Natural killer cell treated with Interleukin-12 subunit alpha and Interleukin-12 subunit beta and Interleukin-15 and Interleukin-18, amount 100 ng/mL, for 72 hours (primary cell): Measurements from ENCODE around the gene ADAMTS6. TPM values are rescaled to one million over a fixed set of nuclear protein-coding genes. Genes with fewer than 3 reads are reported as not detected.

Source experiments
- ATAC-seq, 2 donors: fragments of 150-1000 bp; cut with Tn5 transposase in 1 of 2; sonication (Bioruptor Pico), chemical (Tn5 transposase) in 1 of 2; 2 replicates each; pipeline ENCODE4 v1.10.0; 2021
- DNase-seq: peaks from one replicate; pipeline ENCODE4 v3.0.0; 2022; ENCODE audit warnings: low spot score
- H3K27ac Mint-ChIP-seq, 2 donors: 1 replicate in 1 of 2; 2 replicates in 1 of 2; pipeline ENCODE4 v1.8.0; 2022; ENCODE audit warnings: mixed read lengths in 2 of 2, mild to moderate bottlenecking in 1 of 2, moderate library complexity in 1 of 2
- H3K27me3 Mint-ChIP-seq, 2 donors: 1 replicate in 1 of 2; 2 replicates in 1 of 2; pipeline ENCODE4 v1.8.0; 2022; ENCODE audit warnings: mixed read lengths in 2 of 2
- H3K36me3 Mint-ChIP-seq: one replicate; pipeline ENCODE4 v1.8.0; 2022; ENCODE audit warnings: mixed read lengths
- H3K4me1 Mint-ChIP-seq, 2 donors: 1 replicate in 1 of 2; 2 replicates in 1 of 2; pipeline ENCODE4 v1.8.0; 2022; ENCODE audit warnings: low read depth in 2 of 2, mixed read lengths in 2 of 2, mild to moderate bottlenecking in 1 of 2
- H3K4me3 Mint-ChIP-seq: one replicate; pipeline ENCODE4 v1.8.0; 2022; ENCODE audit warnings: mixed read lengths
- H3K9me3 Mint-ChIP-seq: 2 replicates; pipeline ENCODE4 v1.8.0; 2022; ENCODE audit warnings: mixed read lengths
- total RNA-seq, 2 donors: library from RNA; stranded (reverse); gene quantifications; one replicate each; pipeline ENCODE4 v1.2.3, GENCODE V29; 2022

The ADAMTS6 gene
- total RNA-seq, 2 donors from 2014 or later: 0.10 to 1.2 TPM

GRCh38 chr5:65144136-65144871, 337.4 kb downstream of the ADAMTS6 start:
- H3K36me3 Mint-ChIP-seq: no peaks in the 10 kb centered on the region
- no peaks in the 10 kb centered on the region for H3K4me1 Mint-ChIP-seq
- no peaks in the 10 kb centered on the region for H3K9me3 Mint-ChIP-seq
- no peak overlapping the region for H3K27ac Mint-ChIP-seq
- peaks cover 5 to 7% of the 10 kb centered on the region in 2 donors for H3K27me3 Mint-ChIP-seq
- DNase-seq (no peak), ATAC-seq (no peak)
- H3K4me3 Mint-ChIP-seq: no peak overlapping the region

- Mint-ChIP-seq H3K27ac (no peak overlapping the region), H3K4me1 (no peaks in the 10 kb centered on the region), H3K36me3 (no peaks in the 10 kb centered on the region), H3K9me3 (no peaks in the 10 kb centered on the region), H3K4me3 (no peak overlapping the region), H3K27me3 (peaks cover 7% of the 10 kb centered on the region in 2 donors)
- ATAC-seq (no peak), DNase-seq (no peak)
Measured at GRCh38 chr5:65142511-65143011, 339.2 kb downstream of the ADAMTS6 start.

- ATAC-seq (no peak), DNase-seq (no peak)
- H3K27ac Mint-ChIP-seq: no peak overlapping the region
- H3K27me3 Mint-ChIP-seq: peaks cover 7% of the 10 kb centered on the region in 2 donors
- no peaks in the 10 kb centered on the region for H3K4me1 Mint-ChIP-seq
- no peaks in the 10 kb centered on the region for H3K36me3 Mint-ChIP-seq
- no peak overlapping the region for H3K4me3 Mint-ChIP-seq
- no peaks in the 10 kb centered on the region for H3K9me3 Mint-ChIP-seq
Measured at GRCh38 chr5:65142016-65142415, 339.7 kb downstream of the ADAMTS6 start.

- Mint-ChIP-seq H3K9me3 (no peaks in the 10 kb centered on the region), H3K4me3 (no peak overlapping the region), H3K4me1 (no peaks in the 10 kb centered on the region), H3K27me3 (peaks cover 7% of the 10 kb centered on the region in 2 donors), H3K36me3 (no peaks in the 10 kb centered on the region), H3K27ac (no peak overlapping the region)
- no peak for DNase-seq
- no peak for ATAC-seq
Measured at GRCh38 chr5:65141493-65141892, 340.2 kb downstream of the ADAMTS6 start.

- Mint-ChIP-seq H3K4me3 (no peak overlapping the region), H3K4me1 (no peaks in the 10 kb centered on the region), H3K9me3 (no peaks in the 10 kb centered on the region), H3K36me3 (no peaks in the 10 kb centered on the region), H3K27ac (no peak overlapping the region), H3K27me3 (peaks cover 0 to 2% of the 10 kb centered on the region in 2 donors)
- no peak for ATAC-seq
- DNase-seq: no peak
Measured at GRCh38 chr5:65137631-65138030, 344.1 kb downstream of the ADAMTS6 start.

GRCh38 chr5:65133477-65134110, 348.1 kb downstream of the ADAMTS6 start:
- no peaks in the 10 kb centered on the region for H3K4me1 Mint-ChIP-seq
- H3K27me3 Mint-ChIP-seq: no peaks in the 10 kb centered on the region
- no peaks in the 10 kb centered on the region for H3K9me3 Mint-ChIP-seq
- no peaks in the 10 kb centered on the region for H3K36me3 Mint-ChIP-seq
- H3K4me3 Mint-ChIP-seq: no peak overlapping the region
- H3K27ac Mint-ChIP-seq: no peak overlapping the region
- ATAC-seq (no peak), DNase-seq (no peak)

GRCh38 chr5:65132386-65132785, 349.3 kb downstream of the ADAMTS6 start:
- H3K9me3 Mint-ChIP-seq: no peaks in the 10 kb centered on the region

GRCh38 chr5:65128226-65128625, 353.5 kb downstream of the ADAMTS6 start:
- ATAC-seq: no peak
- Mint-ChIP-seq H3K4me3 (no peak overlapping the region), H3K9me3 (no peaks in the 10 kb centered on the region), H3K36me3 (no peaks in the 10 kb centered on the region), H3K4me1 (no peaks in the 10 kb centered on the region), H3K27me3 (peaks cover 0 to 4% of the 10 kb centered on the region in 2 donors), H3K27ac (no peak overlapping the region)
- DNase-seq: no peak

More at GRCh38 chr5:65132386-65132785, 349.3 kb downstream of the ADAMTS6 start:
- H3K36me3 Mint-ChIP-seq: no peaks in the 10 kb centered on the region
- no peak overlapping the region for H3K4me3 Mint-ChIP-seq
- H3K27ac Mint-ChIP-seq: no peak overlapping the region
- H3K27me3 Mint-ChIP-seq: no peaks in the 10 kb centered on the region
- no peaks in the 10 kb centered on the region for H3K4me1 Mint-ChIP-seq
- ATAC-seq (no peak), DNase-seq (no peak)

- ATAC-seq: no peak
- H3K9me3 Mint-ChIP-seq: no peaks in the 10 kb centered on the region
- H3K27me3 Mint-ChIP-seq: peaks cover 0 to 4% of the 10 kb centered on the region in 2 donors
- no peak for DNase-seq
- no peak overlapping the region for H3K4me3 Mint-ChIP-seq
- H3K36me3 Mint-ChIP-seq: no peaks in the 10 kb centered on the region
- H3K27ac Mint-ChIP-seq: no peak overlapping the region
- no peaks in the 10 kb centered on the region for H3K4me1 Mint-ChIP-seq
Measured at GRCh38 chr5:65127161-65127901, 354.4 kb downstream of the ADAMTS6 start.

GRCh38 chr5:65126542-65127069, 355.1 kb downstream of the ADAMTS6 start:
- no peak overlapping the region for H3K27ac Mint-ChIP-seq
- no peaks in the 10 kb centered on the region for H3K36me3 Mint-ChIP-seq
- H3K27me3 Mint-ChIP-seq: peaks cover 0 to 4% of the 10 kb centered on the region in 2 donors
- no peak for ATAC-seq
- DNase-seq: no peak
- H3K9me3 Mint-ChIP-seq: no peaks in the 10 kb centered on the region
- no peaks in the 10 kb centered on the region for H3K4me1 Mint-ChIP-seq
- H3K4me3 Mint-ChIP-seq: no peak overlapping the region

GRCh38 chr5:65125591-65126541, 355.9 kb downstream of the ADAMTS6 start:
- Mint-ChIP-seq H3K4me1 (no peaks in the 10 kb centered on the region), H3K9me3 (no peaks in the 10 kb centered on the region), H3K36me3 (no peaks in the 10 kb centered on the region), H3K27ac (no peak overlapping the region), H3K4me3 (no peak overlapping the region), H3K27me3 (peaks cover 0 to 4% of the 10 kb centered on the region in 2 donors)
- ATAC-seq (no peak), DNase-seq (no peak)

GRCh38 chr5:65121880-65122436, 359.8 kb downstream of the ADAMTS6 start:
- H3K36me3 Mint-ChIP-seq: no peaks in the 10 kb centered on the region
- peaks cover 4% of the 10 kb centered on the region for H3K9me3 Mint-ChIP-seq
- H3K27ac Mint-ChIP-seq: no peak overlapping the region
- peaks cover 7 to 11% of the 10 kb centered on the region in 2 donors for H3K27me3 Mint-ChIP-seq
- no peak overlapping the region for H3K4me3 Mint-ChIP-seq
- ATAC-seq (no peak), DNase-seq (no peak)
- no peaks in the 10 kb centered on the region for H3K4me1 Mint-ChIP-seq
